HG02884 (cell line): ENCODE data around the gene HPSE2.
A peak's percentile ranks its signal among the peaks of the same experiment; 100 is the strongest.

ENCODE experiments used
- ATAC-seq: cut with Tn5 transposase; IDR thresholded peaks from one replicate; pipeline ENCODE4 v1.9.1; 2021; ENCODE audit warnings: mild to moderate bottlenecking, moderate library complexity; ENCODE audit not compliant: unreplicated experiment

The HPSE2 gene

GRCh38 chr10:98419469-98420261 lies 816.0 kb downstream of the HPSE2 start:
- no peak for ATAC-seq

GRCh38 chr10:98418665-98419468 lies 816.8 kb downstream of the HPSE2 start:
- ATAC-seq, result no peak

- ATAC-seq, result no peak
Measured at GRCh38 chr10:98417973-98418664, 817.5 kb downstream of the HPSE2 start.

DNA sequence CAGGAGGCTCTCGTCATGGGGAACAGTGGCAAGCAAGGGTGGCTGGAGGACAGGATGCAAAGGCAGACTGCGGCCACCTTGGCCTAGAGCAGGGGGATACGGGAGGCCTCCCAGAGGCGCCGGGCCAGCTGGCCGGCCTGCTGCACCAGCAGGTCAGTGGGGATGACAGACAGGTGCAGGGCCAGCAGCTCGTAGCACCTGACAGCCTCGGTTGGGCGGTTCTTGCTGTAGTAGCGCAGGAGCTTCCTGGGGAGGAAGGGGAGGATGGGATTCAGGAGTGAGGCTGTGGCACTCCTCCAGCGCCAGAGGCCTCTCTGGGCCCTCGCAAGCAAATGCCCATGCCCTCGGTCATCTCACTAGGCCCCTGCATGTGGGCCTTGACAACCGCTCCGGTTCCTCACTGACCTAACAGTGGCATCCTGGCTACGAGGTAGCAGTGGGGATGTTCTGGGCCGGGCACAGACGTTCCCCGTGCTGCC lies 818.1 kb downstream of the HPSE2 start:
- no peak for ATAC-seq

GRCh38 chr10:98416606-98417388 lies 818.9 kb downstream of the HPSE2 start:
- ATAC-seq, result no peak

- no peak for ATAC-seq
Measured at GRCh38 chr10:98415731-98416119, 819.9 kb downstream of the HPSE2 start.

GRCh38 chr10:98414932-98415730 lies 820.5 kb downstream of the HPSE2 start, which contains the start of gene PYROXD2:
Gene PYROXD2 (minus strand): TSS chr10:98415182. CDS start chr10:98415135, 47 bp downstream.
- peak; percentile 45 for ATAC-seq

DNA sequence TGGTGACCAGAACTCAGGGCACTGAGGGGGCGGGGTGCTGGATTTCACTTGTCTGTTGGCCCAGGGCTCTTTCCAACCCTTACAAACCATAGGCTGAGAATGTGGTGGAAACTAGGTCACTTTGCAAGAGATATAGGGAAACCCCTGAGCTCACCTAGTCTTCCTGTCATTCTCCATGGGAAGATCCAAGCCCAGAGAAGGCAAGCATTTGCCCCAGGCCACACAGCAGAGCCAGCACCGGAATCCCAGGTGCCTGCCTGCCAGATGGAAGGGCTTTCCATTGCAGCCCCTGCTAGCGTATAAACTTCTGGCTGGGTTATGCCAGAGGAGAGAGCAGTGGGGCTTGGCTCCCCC lies 821.1 kb downstream of the HPSE2 start:
- no peak for ATAC-seq

DNA sequence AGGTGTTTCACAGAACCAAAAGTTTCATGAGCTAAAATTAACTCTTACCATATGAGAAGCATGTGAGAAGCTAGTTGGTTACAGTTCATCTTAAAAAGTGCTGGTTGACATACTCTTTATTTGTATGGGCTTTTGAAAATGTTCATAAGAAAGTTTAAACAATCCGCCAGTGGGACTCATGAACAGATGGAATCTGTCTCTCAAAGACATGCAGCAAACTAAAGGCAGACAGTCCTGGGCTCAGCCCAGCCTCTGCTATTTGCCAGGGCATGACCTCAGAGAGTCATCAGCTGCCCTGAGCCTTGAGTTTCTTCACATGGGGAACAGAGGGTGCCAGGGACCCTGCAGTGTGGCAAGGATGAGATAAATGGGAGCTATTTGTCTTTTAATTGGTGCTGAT lies 823.9 kb downstream of the HPSE2 start:
- ATAC-seq, result no peak

GRCh38 chr10:98411166-98411565 lies 824.5 kb downstream of the HPSE2 start:
- no peak for ATAC-seq

DNA sequence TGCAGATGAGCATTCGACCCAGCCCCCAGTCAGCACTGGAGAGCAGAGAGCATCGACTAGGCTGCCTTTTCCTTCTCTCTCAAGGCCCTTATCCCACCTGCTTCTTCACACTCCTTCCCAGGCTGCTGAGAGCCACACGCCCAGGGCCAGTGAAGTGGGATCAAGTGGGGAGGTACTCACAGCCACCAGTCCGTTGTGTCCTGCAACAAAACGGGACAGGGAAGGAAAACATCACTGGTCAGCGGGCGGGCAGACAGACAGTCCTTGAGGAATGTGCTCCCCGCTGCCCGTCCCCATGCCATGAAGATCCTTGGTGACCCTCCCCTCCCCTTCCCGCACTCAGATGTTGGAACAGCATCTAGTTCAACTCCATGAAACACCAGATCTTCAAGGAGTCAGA lies 824.9 kb downstream of the HPSE2 start:
- ATAC-seq, result no peak

DNA sequence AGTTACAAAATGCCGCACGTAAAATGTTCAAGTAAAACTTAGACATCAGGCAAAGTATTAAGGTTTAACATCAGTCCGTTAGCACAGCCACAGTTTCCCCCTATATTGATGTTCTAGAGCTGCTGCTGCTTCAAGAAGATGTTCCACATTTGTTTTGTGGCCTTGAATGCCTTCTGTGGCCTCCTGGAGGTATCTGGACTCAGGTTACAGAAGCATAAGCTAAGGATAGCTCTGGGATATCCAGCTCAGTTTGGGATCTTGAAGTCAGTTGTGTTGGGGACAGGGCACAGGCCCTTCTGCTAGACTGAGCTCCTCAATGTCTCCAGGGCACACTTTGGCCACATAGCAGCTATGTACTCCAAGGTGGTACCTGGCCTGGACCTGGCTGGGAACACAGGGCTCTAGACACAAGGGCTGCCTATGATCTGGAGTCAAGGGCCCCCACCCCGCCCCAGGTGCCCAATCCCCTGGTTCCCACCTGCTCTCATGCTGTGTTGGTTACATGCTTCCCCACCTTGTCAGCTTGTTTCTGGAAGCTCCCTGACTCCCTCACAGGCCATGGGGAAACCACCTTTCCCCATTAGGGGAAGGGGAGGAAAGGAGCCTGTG lies 825.4 kb downstream of the HPSE2 start:
- no peak for ATAC-seq

DNA sequence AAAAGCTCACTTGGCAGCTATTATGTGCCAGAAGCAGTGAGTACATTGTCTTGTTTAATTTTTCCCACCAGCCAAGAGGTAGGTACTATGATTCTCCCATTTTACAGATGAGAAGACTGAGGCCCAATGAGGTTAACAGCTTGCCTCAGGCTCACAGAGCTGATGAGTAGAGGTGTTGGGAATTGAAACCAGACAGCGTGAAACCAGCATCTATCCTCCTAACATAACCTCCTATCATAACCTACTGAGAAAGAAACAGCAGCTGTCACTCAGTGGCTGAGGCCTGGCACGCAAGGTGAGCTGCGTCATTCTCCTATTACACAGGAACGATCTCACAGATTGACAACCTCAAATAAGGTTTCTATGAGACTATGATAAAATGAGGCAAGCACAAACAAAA lies 826.9 kb downstream of the HPSE2 start:
- no peak for ATAC-seq

- ATAC-seq, result no peak
Measured at GRCh38 chr10:98407744-98408241, 827.9 kb downstream of the HPSE2 start.
